B cell (primary cell): ENCODE measurements around the gene RBP3. TPM values are rescaled to one million over a fixed set of nuclear protein-coding genes. Genes with fewer than 3 reads are reported as not detected.
A peak's percentile ranks its signal among the peaks of the same experiment; 100 is the strongest.

Experiments
- ATAC-seq: fragments of 200-7000 bp; cut with Tn5 transposase; one replicate; pipeline ENCODE4 v1.10.0; 2021; ENCODE audit warnings: low read depth, mild to moderate bottlenecking, moderate number of reproducible peaks, moderate library complexity
- CTCF ChIA-PET: fragments of 350-600 bp; sonication (Branson Sonifier 250); formaldehyde crosslinking; loops from one replicate; lab custom pipeline; 2021; ENCODE audit warnings: antibody characterized with exemption, inconsistent platforms; lab: Charles Lee
- POLR2A ChIA-PET: fragments of 350-600 bp; sonication (Branson Sonifier 250); formaldehyde crosslinking; loops from one replicate; lab custom pipeline; 2021; ENCODE audit warnings: antibody characterized with exemption; lab: Charles Lee
- DNase-seq: peaks from one replicate; pipeline ENCODE4 v3.0.0; 2013
- H2AFZ ChIP-seq: 2 replicates; pipeline ENCODE4 v1.6.1; 2012; ENCODE audit warnings: mild to moderate bottlenecking, low read depth, low read length; ENCODE audit not compliant: insufficient read depth, poor library complexity, severe bottlenecking
- H3K27ac ChIP-seq, 2 donors: 1 replicate in 1 of 2; 2 replicates in 1 of 2; pipeline ENCODE4 v1.5.1; 2012 to 2013; ENCODE audit warnings: low read length in 2 of 2, mild to moderate bottlenecking in 2 of 2, moderate library complexity in 1 of 2
- H3K27me3 ChIP-seq, 4 experiments: fragments of 200-600 bp in 1 of 4; sonication (generic) in 1 of 4; replicated peaks in 1 of 4; 1 replicate in 2 of 4; 2 replicates in 2 of 4; pipeline versions ENCODE4 v1.6.1 to v1.7.0; 2013 to 2016; ENCODE audit warnings: low read length in 3 of 4, mild to moderate bottlenecking in 2 of 4, mixed read lengths in 1 of 4, moderate library complexity in 1 of 4; ENCODE audit not compliant: insufficient read depth in 4 of 4, control insufficient read depth in 3 of 4; ENCODE audit errors: control extremely low read depth in 1 of 4
- H3K36me3 ChIP-seq, 2 experiments: replicated peaks in 1 of 2; 1 replicate in 1 of 2; 2 replicates in 1 of 2; pipeline versions ENCODE4 v1.6.1 to v1.7.1; 2013; ENCODE audit warnings: low read length in 1 of 2; ENCODE audit not compliant: insufficient read depth in 2 of 2, control insufficient read depth in 1 of 2; ENCODE audit errors: control extremely low read depth in 1 of 2, extremely low read depth in 1 of 2
- H3K4me1 ChIP-seq, 2 donors: fragments of 200-600 bp in 1 of 2; sonication (generic) in 1 of 2; 1 replicate in 1 of 2; 2 replicates in 1 of 2; pipeline versions ENCODE4 v1.5.1 to v1.6.1; 2013 to 2017; ENCODE audit warnings: low read length in 2 of 2; ENCODE audit not compliant: control insufficient read depth in 2 of 2, insufficient read depth in 2 of 2
- H3K4me2 ChIP-seq: replicated peaks from 2 replicates; pipeline ENCODE3; 2012; ENCODE audit warnings: mild to moderate bottlenecking, low read depth, low read length; ENCODE audit not compliant: poor library complexity, severe bottlenecking
- H3K4me3 ChIP-seq, 5 experiments: fragments of 200-600 bp in 1 of 5; sonication (generic) in 1 of 5; 1 replicate in 3 of 5; 2 replicates in 2 of 5; pipeline versions ENCODE4 v1.5.1 to v1.7.0; 2011 to 2016; ENCODE audit warnings: low read length in 4 of 5, mild to moderate bottlenecking in 4 of 5, low read depth in 2 of 5, control low read depth in 1 of 5, moderate library complexity in 1 of 5; ENCODE audit not compliant: insufficient read depth in 1 of 5; ENCODE audit errors: control extremely low read depth in 1 of 5, extremely low read depth in 1 of 5
- H3K79me2 ChIP-seq: fragments of 200-600 bp; sonication (generic); one replicate; pipeline ENCODE4 v1.6.0; 2016; ENCODE audit warnings: low read length; ENCODE audit not compliant: control insufficient read depth, insufficient read depth
- H3K9ac ChIP-seq: fragments of 200-600 bp; sonication (generic); 2 replicates; pipeline ENCODE4 v1.6.1; 2017; ENCODE audit warnings: mild to moderate bottlenecking, low read length, moderate library complexity
- H3K9me3 ChIP-seq, 3 donors: one replicate each; pipeline versions ENCODE4 v1.6.1 to v1.7.1; 2013; ENCODE audit warnings: low read length in 2 of 3; ENCODE audit not compliant: control insufficient read depth in 2 of 3, insufficient read depth in 1 of 3; ENCODE audit errors: control extremely low read depth in 1 of 3
- H4K20me1 ChIP-seq: 2 replicates; pipeline ENCODE4 v1.6.0; 2012; ENCODE audit warnings: mild to moderate bottlenecking, low read length; ENCODE audit not compliant: insufficient read depth, control insufficient read depth, poor library complexity, severe bottlenecking
- H3K27ac Mint-ChIP-seq: one replicate; pipeline ENCODE4 v1.8.0; 2021; ENCODE audit warnings: mixed read lengths
- H3K27me3 Mint-ChIP-seq: one replicate; pipeline ENCODE4 v1.8.0; 2021; ENCODE audit warnings: mixed read lengths
- H3K4me1 Mint-ChIP-seq: one replicate; pipeline ENCODE4 v1.8.0; 2021; ENCODE audit warnings: mixed read lengths
- H3K4me3 Mint-ChIP-seq: one replicate; pipeline ENCODE4 v1.8.0; 2021; ENCODE audit warnings: mixed read lengths
- H3K9me3 Mint-ChIP-seq: one replicate; pipeline ENCODE4 v1.8.0; 2022; ENCODE audit warnings: mixed read lengths; ENCODE audit not compliant: insufficient read depth
- CTCF ChIP-seq: fragments of 200-600 bp; IDR thresholded peaks from one replicate; pipeline ENCODE4 v1.8.0; 2022; ENCODE audit warnings: antibody characterized with exemption, mild to moderate bottlenecking
- EZH2 ChIP-seq: IDR thresholded peaks from 2 replicates; pipeline ENCODE4 v1.6.1; 2012; ENCODE audit warnings: borderline replicate concordance, low read depth, mild to moderate bottlenecking, moderate library complexity, low read length; ENCODE audit not compliant: insufficient read depth, poor library complexity, severe bottlenecking
- WGBS: methylation state at CpG from one replicate; pipeline ENCODE4 v1.1.5; 2013; ENCODE audit warnings: missing lambda C conversion rate; ENCODE audit not compliant: insufficient coverage; 5-methylcytosine and 5-hydroxymethylcytosine counted together
- intact Hi-C: fragments of 100-400 bp; cut with micrococcal nuclease; formaldehyde crosslinking; loops from one replicate; pipeline ENCODE4 v1.10.0; 2022
- polyA plus RNA-seq: library from polyadenylated mRNA; depleted of rRNA; stranded (reverse); fragments of >200 nt; gene quantifications from 2 replicates; pipeline ENCODE4 v1.2.3, GENCODE V29; 2012
- total RNA-seq, 2 donors: library from RNA; stranded (reverse); fragments of 120-200 nt in 1 of 2; gene quantifications; 1 replicate in 1 of 2; 2 replicates in 1 of 2; pipeline versions ENCODE4 v1.2.3 to v1.2.4, GENCODE V29; 2013 to 2022

Gene RBP3
- total and polyA plus RNA-seq, 2 donors (not counting 1 experiment from before 2014, with no cell fraction given) = not detected

GRCh38 chr10:47339759-47340607, 8.2 kb upstream of the RBP3 start:
- no peak for ATAC-seq
- H3K27ac ChIP-seq = no peak overlapping the region
- H3K4me2 ChIP-seq = no peak overlapping the region
- H3K9me3 Mint-ChIP-seq = no peaks in the 10 kb centered on the region
- no peak overlapping the region for H3K27ac Mint-ChIP-seq
- intact Hi-C loops = no loop called here
- peak overlapping the region; percentile 16 for H2AFZ ChIP-seq
- H3K4me3 Mint-ChIP-seq = no peak overlapping the region
- no peaks in the 10 kb centered on the region for H3K79me2 ChIP-seq
- CTCF ChIA-PET = interaction anchor here (0.6 to 1.9 kb wide), 5 partner anchors 13 to 315 kb away, joined by 3 to 16 read pairs (median 5); no protein-coding TSS in a partner anchor
- peaks cover 41% of the 10 kb centered on the region for H3K27me3 Mint-ChIP-seq
- POLR2A ChIA-PET = no interaction called here
- TF ChIP-seq CTCF (no peak), EZH2 (no peak)
- no peak overlapping the region for H3K4me3 ChIP-seq
- no peaks in the 10 kb centered on the region for H3K9me3 ChIP-seq
- H3K36me3 ChIP-seq = no peaks in the 10 kb centered on the region
- 50% methylated on average over 13 of the region's 15 CpGs for WGBS
- H3K4me1 ChIP-seq = peaks cover 5 to 6% of the 10 kb centered on the region in 2 donors
- H3K4me1 Mint-ChIP-seq = peaks cover 7% of the 10 kb centered on the region
- H3K27me3 ChIP-seq = peaks cover 0 to 3% (median 0%) of the 10 kb centered on the region in 4 experiments
- H4K20me1 ChIP-seq = no peaks in the 10 kb centered on the region
- no peak for DNase-seq
- H3K9ac ChIP-seq = no peak overlapping the region

- Histone ChIP-seq H3K27me3 (peaks cover 0 to 3% (median 0%) of the 10 kb centered on the region in 4 experiments), H3K9me3 (no peaks in the 10 kb centered on the region), H3K4me2 (no peak overlapping the region), H3K9ac (no peak overlapping the region), H3K79me2 (no peaks in the 10 kb centered on the region), H4K20me1 (no peaks in the 10 kb centered on the region), H2AFZ (no peak overlapping the region), H3K4me3 (no peak overlapping the region), H3K4me1 (peaks cover 5 to 6% of the 10 kb centered on the region in 2 donors), H3K36me3 (no peaks in the 10 kb centered on the region), H3K27ac (no peak overlapping the region)
- Mint-ChIP-seq H3K4me1 (peaks cover 7% of the 10 kb centered on the region), H3K27me3 (peaks cover 41% of the 10 kb centered on the region), H3K4me3 (no peak overlapping the region), H3K9me3 (no peaks in the 10 kb centered on the region), H3K27ac (no peak overlapping the region)
- WGBS = no CpG with 5 or more reads among the region's 5 CpGs
- peak; percentile 61 for DNase-seq
- TF ChIP-seq CTCF = peak; percentile 98
- TF ChIP-seq EZH2 = no peak
- POLR2A ChIA-PET = no interaction called here
- ATAC-seq = peak; percentile 45
- intact Hi-C loops = no loop called here
- CTCF ChIA-PET = interaction anchor here (0.6 to 1.9 kb wide), 7 partner anchors 10 to 1114 kb away, joined by 3 to 16 read pairs (median 4); no protein-coding TSS in a partner anchor
Observed at GRCh38 chr10:47340608-47341170, 7.5 kb upstream of the RBP3 start.
